DMS114 treated with DMSO at 0.1 percent for 48 hours (cell line): ENCODE measurements around the gene UBE2E2.
"Not testable (repeated sequence)": the region's sequence is repeated elsewhere in the genome, so short reads cannot be mapped to it uniquely, and the experiment has no call there.

Experiments
- DNase-seq: peaks from one replicate; lab custom pipeline; 2025; ENCODE audit not compliant: unreplicated experiment; lab: John Stamatoyannopoulos, UW

UBE2E2 gene

GRCh38 chr3:23607184-23607847 lies 404.2 kb downstream of the UBE2E2 start:
- DNase-seq = no peak

GRCh38 chr3:23608650-23609049 lies 405.5 kb downstream of the UBE2E2 start:
- DNase-seq = no peak

GRCh38 chr3:23611737-23612295 lies 408.7 kb downstream of the UBE2E2 start:
- DNase-seq = no peak

- DNase-seq = no peak
Measured at GRCh38 chr3:23612296-23612891, 409.3 kb downstream of the UBE2E2 start.

- no peak for DNase-seq
Measured at GRCh38 chr3:23615068-23615467, 411.9 kb downstream of the UBE2E2 start.

- DNase-seq = not testable (repeated sequence)
Measured at GRCh38 chr3:23618475-23618874, 415.3 kb downstream of the UBE2E2 start.

GRCh38 chr3:23619705-23620637 lies 416.8 kb downstream of the UBE2E2 start:
- DNase-seq = no peak

GRCh38 chr3:23620638-23621015 lies 417.5 kb downstream of the UBE2E2 start:
- DNase-seq = no peak

GRCh38 chr3:23623844-23624243 lies 420.7 kb downstream of the UBE2E2 start:
- no peak for DNase-seq

- DNase-seq = no peak
Measured at GRCh38 chr3:23624305-23624704, 421.2 kb downstream of the UBE2E2 start.

- DNase-seq = no peak
Measured at GRCh38 chr3:23626442-23626841, 423.3 kb downstream of the UBE2E2 start.

- no peak for DNase-seq
Measured at GRCh38 chr3:23629181-23629894, 426.2 kb downstream of the UBE2E2 start.

GRCh38 chr3:23633261-23633960 lies 430.3 kb downstream of the UBE2E2 start:
- no peak for DNase-seq

GRCh38 chr3:23637339-23637738 lies 434.2 kb downstream of the UBE2E2 start:
- DNase-seq = no peak

GRCh38 chr3:23640471-23641146 lies 437.5 kb downstream of the UBE2E2 start:
- DNase-seq = no peak
